GM12864 (cell line): ENCODE measurements around the gene TMEM106C.

Source experiments
- DNase-seq: peaks from one replicate; pipeline ENCODE4 v3.0.0-alpha.2; 2011; ENCODE audit warnings: low read depth
- H3K4me3 ChIP-seq: 2 replicates; pipeline ENCODE4 v1.5.1; 2011; ENCODE audit warnings: mild to moderate bottlenecking, low read depth, low read length, control low read depth
- TF ChIP-seq, protein P1 (sequence below): IDR thresholded peaks from 2 replicates; pipeline ENCODE4 v1.5.1; 2011; ENCODE audit warnings: low read depth, mild to moderate bottlenecking, moderate library complexity, low read length, control low read depth, inconsistent platforms; ENCODE audit errors: missing control alignments

TMEM106C gene

DNA sequence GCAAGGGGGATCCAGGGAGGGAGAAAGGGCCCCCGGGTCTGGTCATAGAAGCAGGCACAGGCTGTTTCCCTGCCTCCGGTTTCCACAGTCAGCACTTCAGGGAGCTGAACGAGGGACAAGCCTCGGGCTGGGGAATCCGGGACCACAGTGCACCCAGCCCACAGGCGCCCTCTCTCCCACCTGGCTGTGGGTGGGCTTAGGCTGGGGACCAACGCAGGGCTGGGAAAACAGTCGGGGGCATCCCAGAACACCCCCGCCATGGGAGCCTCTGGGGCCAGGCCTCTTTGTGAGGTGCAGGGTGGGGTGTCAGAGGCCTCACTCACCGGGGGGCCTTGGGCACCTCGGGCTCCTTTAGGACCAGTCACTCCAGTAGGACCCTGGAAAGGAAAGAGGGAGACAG is 16.3 kb downstream of the TMEM106C start:
- DNase-seq, result no peak
- TF ChIP-seq, protein P1, sequence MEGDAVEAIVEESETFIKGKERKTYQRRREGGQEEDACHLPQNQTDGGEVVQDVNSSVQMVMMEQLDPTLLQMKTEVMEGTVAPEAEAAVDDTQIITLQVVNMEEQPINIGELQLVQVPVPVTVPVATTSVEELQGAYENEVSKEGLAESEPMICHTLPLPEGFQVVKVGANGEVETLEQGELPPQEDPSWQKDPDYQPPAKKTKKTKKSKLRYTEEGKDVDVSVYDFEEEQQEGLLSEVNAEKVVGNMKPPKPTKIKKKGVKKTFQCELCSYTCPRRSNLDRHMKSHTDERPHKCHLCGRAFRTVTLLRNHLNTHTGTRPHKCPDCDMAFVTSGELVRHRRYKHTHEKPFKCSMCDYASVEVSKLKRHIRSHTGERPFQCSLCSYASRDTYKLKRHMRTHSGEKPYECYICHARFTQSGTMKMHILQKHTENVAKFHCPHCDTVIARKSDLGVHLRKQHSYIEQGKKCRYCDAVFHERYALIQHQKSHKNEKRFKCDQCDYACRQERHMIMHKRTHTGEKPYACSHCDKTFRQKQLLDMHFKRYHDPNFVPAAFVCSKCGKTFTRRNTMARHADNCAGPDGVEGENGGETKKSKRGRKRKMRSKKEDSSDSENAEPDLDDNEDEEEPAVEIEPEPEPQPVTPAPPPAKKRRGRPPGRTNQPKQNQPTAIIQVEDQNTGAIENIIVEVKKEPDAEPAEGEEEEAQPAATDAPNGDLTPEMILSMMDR, result no peak
- no peak overlapping the region for H3K4me3 ChIP-seq

DNA sequence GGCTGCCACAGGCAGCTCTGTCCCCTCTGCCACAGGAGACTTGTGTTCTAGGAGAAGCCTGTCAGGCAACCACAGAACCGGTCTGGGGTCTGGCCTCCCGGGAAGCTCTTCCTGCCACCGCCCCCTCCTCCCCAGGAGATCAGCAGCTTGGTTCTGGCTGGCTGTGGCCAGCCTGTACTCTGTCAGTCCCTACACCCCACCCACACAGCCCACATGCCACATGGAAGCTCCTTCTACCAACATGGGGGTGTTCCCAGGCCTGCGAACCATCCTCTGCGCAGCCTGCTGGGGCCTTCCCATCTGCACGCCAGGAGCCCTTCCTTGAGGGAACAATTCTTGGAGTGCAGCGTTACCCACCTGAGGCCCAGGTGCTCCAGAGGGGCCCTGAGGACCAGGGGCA is 16.8 kb downstream of the TMEM106C start:
- TF ChIP-seq, protein P1, result no peak
- H3K4me3 ChIP-seq, result no peak overlapping the region
- no peak for DNase-seq

- TF ChIP-seq, protein P1, result no peak
- DNase-seq, result no peak
- no peak overlapping the region for H3K4me3 ChIP-seq
These were observed 17.5 kb downstream of the TMEM106C start for GRCh38 chr12:47980779-47981495.

DNA sequence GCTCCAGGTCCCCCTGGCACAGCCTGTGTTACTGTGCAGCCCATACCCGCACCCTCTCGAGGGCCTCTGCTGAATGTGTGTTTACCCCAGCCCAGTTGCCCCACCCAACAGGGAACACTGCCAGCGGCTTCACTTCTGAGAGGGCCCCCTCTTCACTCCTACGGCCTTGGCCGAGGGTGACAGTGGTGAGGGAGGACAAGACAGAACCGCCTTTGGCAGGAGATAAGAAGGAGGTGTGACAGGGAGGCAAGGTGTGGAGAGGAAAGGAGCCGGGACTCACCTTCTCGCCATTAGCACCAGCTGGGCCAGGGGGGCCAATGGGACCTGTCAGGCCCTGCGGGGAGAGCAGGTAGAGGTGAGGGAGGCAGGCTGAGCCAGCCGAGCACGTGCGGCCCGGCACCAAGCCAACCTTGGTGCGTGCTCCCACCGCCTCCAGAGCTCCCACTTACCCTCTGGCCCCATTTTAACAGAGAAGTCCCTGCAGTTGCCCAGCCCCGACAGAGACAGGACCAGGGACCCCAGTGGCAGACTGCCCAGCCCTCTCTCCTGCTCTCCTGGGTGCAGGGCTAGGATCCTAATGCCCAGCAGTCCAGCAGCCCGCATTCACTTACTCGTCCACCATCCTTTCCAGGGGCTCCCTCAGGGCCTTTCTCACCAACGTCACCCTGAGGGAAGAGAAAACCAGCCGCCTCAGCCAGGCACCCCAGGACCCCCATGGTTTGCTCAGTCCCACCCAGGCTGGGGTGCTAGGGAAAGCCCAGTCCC is 18.3 kb downstream of the TMEM106C start:
- no peak overlapping the region for H3K4me3 ChIP-seq
- no peak for DNase-seq
- TF ChIP-seq, protein P1, result no peak

- DNase-seq, result no peak
- H3K4me3 ChIP-seq, result no peak overlapping the region
- TF ChIP-seq, protein P1, result no peak
These were observed 18.9 kb downstream of the TMEM106C start for GRCh38 chr12:47982311-47982710.

DNA sequence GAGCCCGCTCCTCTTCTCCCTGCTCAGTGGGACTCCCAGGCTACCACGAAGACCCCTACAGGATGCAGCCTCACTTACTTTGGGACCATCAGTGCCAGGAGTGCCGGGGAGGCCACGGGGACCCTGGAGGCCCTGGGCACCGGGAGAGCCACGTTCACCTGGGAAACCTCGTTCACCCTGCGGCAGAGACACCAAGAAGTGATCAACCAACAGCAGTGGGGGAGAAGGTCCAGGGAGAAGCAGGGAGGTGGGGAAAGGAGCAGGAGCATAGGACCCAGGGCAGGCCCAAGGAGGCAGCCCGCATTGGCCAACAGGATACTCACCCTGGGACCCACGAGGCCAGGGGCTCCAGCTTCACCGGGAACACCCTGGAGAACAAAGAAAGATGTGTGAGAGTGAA is 19.4 kb downstream of the TMEM106C start:
- TF ChIP-seq, protein P1, result no peak
- DNase-seq, result no peak

More for the DNA sequence above, 19.4 kb downstream of the TMEM106C start:
- H3K4me3 ChIP-seq, result no peak overlapping the region
